Endothelial cell of umbilical vein (primary cell): ENCODE results near the gene MED17. TPM values are rescaled to one million over a fixed set of nuclear protein-coding genes. Genes with fewer than 3 reads are reported as not detected.

Experiments used
- BruUV-seq: library from RNA; stranded (reverse); fragments of 400-500 nt; replicated peaks from 2 replicates; lab custom pipeline; 2021; lab: Mats Ljungman, UMichigan
- CTCF ChIA-PET: fragments of 300-600, 350-600 bp; sonication (Branson Sonifier 250); formaldehyde crosslinking; loops from one replicate; lab custom pipeline; 2021; ENCODE audit warnings: antibody characterized with exemption, inconsistent platforms; lab: Charles Lee
- POLR2A ChIA-PET: fragments of 300-600, 350-600 bp; sonication (Branson Sonifier 250); formaldehyde crosslinking; loops from one replicate; lab custom pipeline; 2021; ENCODE audit warnings: antibody characterized with exemption, inconsistent platforms; lab: Charles Lee
- DNase-seq: peaks from one replicate; pipeline ENCODE4 v3.0.0-alpha.2; 2011; ENCODE audit warnings: low read depth, low spot score
- FAIRE-seq: peaks from 2 replicates; lab custom pipeline; 2011; peaks lifted over from hg19 to GRCh38; lab: Jason Lieb, UNC
- H2AFZ ChIP-seq: 2 replicates; pipeline ENCODE4 v1.6.0; 2012; ENCODE audit warnings: low read depth, low read length, control low read depth, inconsistent platforms
- H3K27ac ChIP-seq: 2 replicates; pipeline ENCODE4 v1.5.1; 2011; ENCODE audit warnings: low read depth, mild to moderate bottlenecking, control low read depth, low read length, moderate library complexity; ENCODE audit not compliant: insufficient read depth
- H3K27me3 ChIP-seq, 2 experiments: 2 replicates each; pipeline versions ENCODE4 v1.6.0 to v1.6.1; 2011; ENCODE audit warnings: low read length in 2 of 2, mixed read lengths in 1 of 2; ENCODE audit not compliant: control insufficient read depth in 2 of 2, insufficient read depth in 2 of 2
- H3K36me3 ChIP-seq, 2 experiments: 2 replicates in 1 of 2; 3 replicates in 1 of 2; pipeline ENCODE4 v1.5.1; 2011; ENCODE audit warnings: low read length in 2 of 2, mild to moderate bottlenecking in 1 of 2, moderate library complexity in 1 of 2; ENCODE audit not compliant: control insufficient read depth in 2 of 2, insufficient read depth in 2 of 2; ENCODE audit errors: extremely low read depth in 1 of 2
- H3K4me1 ChIP-seq: 3 replicates; pipeline ENCODE4 v1.5.1; 2011; ENCODE audit warnings: mild to moderate bottlenecking, low read length; ENCODE audit not compliant: control insufficient read depth, insufficient read depth; ENCODE audit errors: extremely low read depth
- H3K4me2 ChIP-seq: 2 replicates; pipeline ENCODE4 v1.6.1; 2011; ENCODE audit warnings: low read length, control low read depth, mixed read lengths; ENCODE audit not compliant: insufficient read depth
- H3K4me3 ChIP-seq, 3 experiments: fragments of 200-600 bp in 1 of 3; sonication (generic), shearing (Covaris generic) in 1 of 3; replicated peaks in 1 of 3; 2 replicates each; pipeline ENCODE4 v1.5.1; 2011 to 2016; ENCODE audit warnings: control low read depth in 3 of 3, low read length in 3 of 3, mild to moderate bottlenecking in 2 of 3, inconsistent platforms in 1 of 3, low read depth in 1 of 3, moderate library complexity in 1 of 3; ENCODE audit not compliant: insufficient read depth in 1 of 3
- H3K79me2 ChIP-seq: 2 replicates; pipeline ENCODE4 v1.6.0; 2012; ENCODE audit warnings: low read length, inconsistent platforms; ENCODE audit not compliant: control insufficient read depth, insufficient read depth
- H3K9ac ChIP-seq: replicated peaks from 2 replicates; pipeline ENCODE3; 2011; ENCODE audit warnings: low read length, control low read depth; ENCODE audit not compliant: insufficient read depth; ENCODE audit errors: extremely low read depth
- H3K9me1 ChIP-seq: replicated peaks from 3 replicates; pipeline ENCODE4 v1.6.0; 2011; ENCODE audit warnings: mild to moderate bottlenecking, low read length; ENCODE audit not compliant: control insufficient read depth, insufficient read depth; ENCODE audit errors: extremely low read depth
- H3K9me3 ChIP-seq: replicated peaks from 2 replicates; pipeline ENCODE4 v1.5.1; 2012; ENCODE audit warnings: low read length, inconsistent platforms; ENCODE audit not compliant: control insufficient read depth, insufficient read depth
- H4K20me1 ChIP-seq: replicated peaks from 2 replicates; pipeline ENCODE3; 2011; ENCODE audit warnings: mild to moderate bottlenecking, low read length; ENCODE audit not compliant: control insufficient read depth, insufficient read depth; ENCODE audit errors: extremely low read depth
- CTCF ChIP-seq, 2 donors: IDR thresholded peaks; 1 replicate in 1 of 2; 2 replicates in 1 of 2; pipeline ENCODE4 v1.5.1; 2011; ENCODE audit warnings: low read length in 2 of 2, mild to moderate bottlenecking in 2 of 2, moderate library complexity in 2 of 2, control low read depth in 1 of 2, inconsistent platforms in 1 of 2, low read depth in 1 of 2; ENCODE audit not compliant: insufficient read depth in 1 of 2; ENCODE audit errors: extremely low read depth in 1 of 2
- EZH2 ChIP-seq: IDR thresholded peaks from 2 replicates; pipeline ENCODE4 v1.6.1; 2012; ENCODE audit warnings: borderline replicate concordance, low read depth, mild to moderate bottlenecking, moderate library complexity, low read length, inconsistent platforms; ENCODE audit not compliant: severe bottlenecking
- FOS ChIP-seq: IDR thresholded peaks from 2 replicates; pipeline ENCODE4 v1.6.1; 2011; ENCODE audit warnings: mild to moderate bottlenecking, low read length, moderate library complexity, borderline replicate concordance; ENCODE audit not compliant: insufficient read depth
- GATA2 ChIP-seq: IDR thresholded peaks from 2 replicates; pipeline ENCODE4 v1.7.0; 2011; ENCODE audit warnings: low read depth, mild to moderate bottlenecking, moderate library complexity, mixed read lengths, low read length; ENCODE audit not compliant: insufficient read length, insufficient read depth
- JUN ChIP-seq: IDR thresholded peaks from 2 replicates; pipeline ENCODE4 v1.6.1; 2011; ENCODE audit warnings: borderline replicate concordance, low read depth; ENCODE audit not compliant: insufficient read length, insufficient read depth
- MAX ChIP-seq: IDR thresholded peaks from 2 replicates; pipeline ENCODE4 v1.6.1; 2011; ENCODE audit not compliant: insufficient read depth, insufficient read length
- MYC ChIP-seq: IDR thresholded peaks from one replicate; pipeline ENCODE4 v1.6.1; 2011; ENCODE audit warnings: mild to moderate bottlenecking, low read depth, low read length
- POLR2A ChIP-seq: IDR thresholded peaks from 2 replicates; pipeline ENCODE4 v1.6.1; 2012; ENCODE audit warnings: low read depth, mild to moderate bottlenecking, control low read depth, low read length
- POLR2AphosphoS5 ChIP-seq: IDR thresholded peaks from 2 replicates; pipeline ENCODE4 v1.6.1; 2012; ENCODE audit warnings: low read depth, mild to moderate bottlenecking, control low read depth, low read length, moderate library complexity; ENCODE audit not compliant: insufficient read depth
- dilution Hi-C: fragments of 300-500 bp; cut with MboI; formaldehyde crosslinking; loops from one replicate; pipeline ENCODE4 v1.15.0; 2019; ENCODE audit warnings: low sequenced_read_pairs; ENCODE audit not compliant: extremely low pct_ligation_motif_present
- intact Hi-C: fragments of 100-400 bp; cut with micrococcal nuclease; formaldehyde crosslinking; loops from one replicate; pipeline ENCODE4 v1.10.0; 2022
- polyA plus RNA-seq, 4 experiments: library from polyadenylated mRNA; depleted of rRNA in 3 of 4; stranded (reverse) in 3 of 4; unstranded in 1 of 4; fragments of >200 nt; gene quantifications; 2 replicates each; pipeline versions ENCODE4 v1.2.1 to v1.2.3, GENCODE V29; 2011 to 2012; ENCODE audit warnings: missing spikeins in 1 of 4
- total RNA-seq: library from RNA; stranded (reverse); gene quantifications from 2 replicates; pipeline ENCODE4 v1.2.3, GENCODE V29; 2021

Gene MED17
- total and polyA plus RNA-seq, 2 donors (not counting 3 experiments of a cell fraction or from before 2014, with no cell fraction given): 11.3 to 40.6 TPM

GRCh38 chr11:93741094-93741881, 42.8 kb upstream of the MED17 start, which contains the start of the genes C11orf54 and TAF1D:
Gene C11orf54, plus strand, starts transcription at chr11:93741672. Its CDS starts 5,722 bp downstream, at chr11:93747394.
Gene TAF1D, minus strand, starts transcription at chr11:93741495. Its CDS starts 2,191 bp downstream, at chr11:93739304.
- no TSS peak for BruUV-seq
- ChIA-PET POLR2A (interaction anchor here (0.6 to 2.8 kb wide), 10 partner anchors 9 to 77 kb away, joined by 3 to 47 read pairs (median 4); partner anchors contain the start of gene MED17), CTCF (interaction anchor here (1.1 to 2.8 kb wide), 3 partner anchors 23 to 43 kb away, joined by 3 to 16 read pairs (median 5); partner anchors contain the start of gene MED17)
- TF ChIP-seq POLR2A (peak; percentile 99), POLR2AphosphoS5 (peak; percentile 99), JUN (no peak), GATA2 (no peak), EZH2 (no peak), CTCF (IDR thresholded peaks at IDR 0.05; ENCODE audit: extremely low read depth in 1 of 2, insufficient read depth in 1 of 2, low read depth in 1 of 2, low read length in 2 of 2) (no peak), MAX (no peak), MYC (peak; percentile 74), FOS (peak; percentile 15)
- Histone ChIP-seq H3K36me3 (peaks cover 4 to 23% of the 10 kb centered on the region in 2 experiments), H3K9ac (peak within 1 kb of the TSS; percentile 92), H2AFZ (peak within 1 kb of the TSS; percentile 36), H3K27ac (peak within 1 kb of the TSS; percentile 54), H3K4me2 (peak within 1 kb of the TSS; percentile 83), H3K4me3 (peak within 1 kb of the TSS; percentile 75 to 99 (median 93)), H3K4me1 (peaks cover 28% of the 10 kb centered on the region), H3K9me1 (no peaks in the 10 kb centered on the region), H3K9me3 (no peaks in the 10 kb centered on the region), H3K79me2 (peaks cover 61% of the 10 kb centered on the region), H4K20me1 (peaks cover 11% of the 10 kb centered on the region), H3K27me3 (no peaks in the 10 kb centered on the region)
- dilution Hi-C loops (no loop called here), intact Hi-C loops (loop anchor here (1.0 to 10.0 kb wide), 2 partner anchors 43 to 754 kb away; partner anchors contain the start of genes ANKRD49, MED17 and MRE11)
- DNase-seq (peak; percentile 98), FAIRE-seq (peak; percentile 95)
